ENCODE measurements around the gene ERO1B.

Gene ERO1B

DNA sequence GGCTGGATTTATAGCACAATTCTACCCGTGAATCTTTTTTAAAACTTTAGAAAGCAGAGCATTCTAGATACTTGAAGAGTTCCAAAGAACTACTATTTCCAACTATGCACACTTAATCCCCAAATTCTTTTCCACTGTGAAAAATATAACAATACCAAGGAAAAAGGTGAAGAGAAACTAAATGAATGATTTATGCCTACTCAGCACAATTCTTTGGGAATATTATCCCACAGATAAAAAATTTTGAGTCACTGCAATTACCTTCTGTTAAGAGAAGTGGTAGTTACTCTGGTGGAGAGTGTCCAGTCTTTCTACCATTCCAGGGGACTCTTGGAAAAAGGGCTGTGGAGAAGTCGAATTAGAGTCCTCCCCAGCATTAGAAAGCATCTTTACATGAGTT lies 39.2 kb downstream of the ERO1B start:
- H3K9me3 ChIP-seq (ENCODE audit: control insufficient read depth, insufficient read depth, low read length) = no peaks in the 10 kb centered on the region
- no peaks in the 10 kb centered on the region for H3K36me3 ChIP-seq (ENCODE audit: control insufficient read depth, insufficient read depth, low read length)
- H3K4me1 ChIP-seq (ENCODE audit: control insufficient read depth, insufficient read depth, low read length) = no peaks in the 10 kb centered on the region
- no peak overlapping the region for H3K4me3 ChIP-seq (ENCODE audit: low read depth, low read length)
- no peak overlapping the region for H3K9ac ChIP-seq (ENCODE audit: low read depth, low read length)
- no peaks in the 10 kb centered on the region for H3K27me3 ChIP-seq (ENCODE audit: control insufficient read depth, insufficient read depth, low read length)

DNA sequence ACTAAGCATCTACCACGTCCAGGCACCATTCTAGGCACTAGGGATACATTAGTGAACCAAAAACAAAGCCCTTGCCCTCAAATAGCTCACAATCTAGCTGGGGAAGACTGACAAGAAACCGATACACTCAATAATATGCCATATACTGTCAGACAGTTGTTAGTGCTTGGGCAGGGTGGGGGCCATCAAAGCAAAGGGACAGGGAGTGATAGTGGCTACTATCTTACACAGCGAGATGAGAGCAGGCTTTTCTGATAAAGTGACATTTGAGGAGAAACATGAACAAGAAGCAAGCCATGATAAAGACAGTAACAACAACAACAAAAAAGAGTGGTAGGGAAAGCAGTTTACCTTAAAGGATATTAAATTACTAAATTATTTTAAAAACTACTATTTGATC lies 41.1 kb downstream of the ERO1B start:
- no peak overlapping the region for H3K4me3 ChIP-seq (ENCODE audit: low read depth, low read length)
- H3K27me3 ChIP-seq (ENCODE audit: control insufficient read depth, insufficient read depth, low read length) = no peaks in the 10 kb centered on the region
- H3K9me3 ChIP-seq (ENCODE audit: control insufficient read depth, insufficient read depth, low read length) = no peaks in the 10 kb centered on the region
- no peak overlapping the region for H3K9ac ChIP-seq (ENCODE audit: low read depth, low read length)
- no peaks in the 10 kb centered on the region for H3K36me3 ChIP-seq (ENCODE audit: control insufficient read depth, insufficient read depth, low read length)
- H3K4me1 ChIP-seq (ENCODE audit: control insufficient read depth, insufficient read depth, low read length) = no peaks in the 10 kb centered on the region

DNA sequence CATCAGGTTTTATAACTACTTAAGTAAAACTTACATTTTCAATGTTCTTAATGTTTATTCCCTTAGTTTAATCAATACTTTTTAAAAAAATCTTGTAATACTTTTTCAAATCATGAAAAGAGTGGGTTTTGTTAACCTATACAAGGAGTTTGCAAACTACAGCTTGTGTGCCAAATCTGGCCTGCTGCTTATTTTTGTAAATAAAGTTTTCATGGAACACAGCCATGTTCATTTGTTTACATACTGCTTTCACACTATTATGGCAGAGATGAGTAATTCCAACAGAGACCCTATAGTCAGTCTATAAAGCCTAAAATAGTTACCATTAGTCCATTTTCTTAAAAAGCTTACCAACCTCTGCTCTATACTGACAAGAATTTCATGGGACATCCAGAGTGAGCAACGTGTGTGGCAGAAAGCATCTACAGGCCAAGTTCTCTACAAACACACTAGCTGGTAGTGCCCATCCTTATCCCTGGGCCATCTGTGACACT lies 42.6 kb downstream of the ERO1B start:
- Histone ChIP-seq H3K4me3 (ENCODE audit: low read depth, low read length) (no peak overlapping the region), H3K27me3 (ENCODE audit: control insufficient read depth, insufficient read depth, low read length) (no peaks in the 10 kb centered on the region), H3K9ac (ENCODE audit: low read depth, low read length) (no peak overlapping the region), H3K9me3 (ENCODE audit: control insufficient read depth, insufficient read depth, low read length) (no peaks in the 10 kb centered on the region), H3K4me1 (ENCODE audit: control insufficient read depth, insufficient read depth, low read length) (no peaks in the 10 kb centered on the region), H3K36me3 (ENCODE audit: control insufficient read depth, insufficient read depth, low read length) (no peaks in the 10 kb centered on the region)

DNA sequence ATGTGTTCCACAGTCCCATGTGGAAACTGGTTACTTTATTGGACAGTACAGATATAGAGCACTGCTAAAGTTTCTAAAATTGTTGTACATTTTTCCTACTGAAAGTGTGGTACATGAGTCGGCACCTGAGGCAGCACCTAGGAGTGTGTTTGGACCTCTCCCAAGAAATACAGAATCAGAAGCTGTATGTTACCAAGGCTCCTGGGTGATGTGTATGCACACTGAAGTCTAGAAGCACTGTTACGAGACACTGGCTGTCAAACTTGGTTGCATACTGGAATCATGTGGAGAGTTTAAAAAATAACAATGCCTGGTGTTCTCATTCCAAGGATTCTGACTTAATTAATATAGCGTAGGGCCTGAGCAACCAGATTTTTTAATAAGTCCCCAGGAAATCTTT lies 46.6 kb downstream of the ERO1B start:
- no peak overlapping the region for H3K9ac ChIP-seq (ENCODE audit: low read depth, low read length)
- H3K36me3 ChIP-seq (ENCODE audit: control insufficient read depth, insufficient read depth, low read length) = no peaks in the 10 kb centered on the region
- H3K4me1 ChIP-seq (ENCODE audit: control insufficient read depth, insufficient read depth, low read length) = no peaks in the 10 kb centered on the region
- H3K9me3 ChIP-seq (ENCODE audit: control insufficient read depth, insufficient read depth, low read length) = no peaks in the 10 kb centered on the region
- H3K4me3 ChIP-seq (ENCODE audit: low read depth, low read length) = no peak overlapping the region
- no peaks in the 10 kb centered on the region for H3K27me3 ChIP-seq (ENCODE audit: control insufficient read depth, insufficient read depth, low read length)

DNA sequence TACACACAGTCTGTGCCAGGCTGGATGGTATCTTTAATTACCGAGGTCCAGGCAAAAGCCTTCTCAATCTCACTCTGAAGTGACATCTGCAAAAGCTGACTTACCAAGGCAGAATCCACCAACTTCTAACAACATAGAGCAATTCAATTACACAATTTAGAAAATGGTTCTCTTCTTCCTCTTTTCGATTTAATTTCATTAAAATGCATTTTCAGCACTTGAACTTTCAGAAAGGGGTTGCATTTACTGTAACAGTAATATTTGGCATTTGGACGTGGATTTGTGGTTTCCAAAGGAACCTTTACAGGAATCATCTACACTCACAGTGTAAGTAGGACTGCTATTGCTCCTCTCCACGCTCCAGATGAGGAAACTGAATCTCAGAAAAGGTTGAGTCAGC lies 53.3 kb downstream of the ERO1B start:
- Histone ChIP-seq H3K36me3 (ENCODE audit: control insufficient read depth, insufficient read depth, low read length) (no peaks in the 10 kb centered on the region), H3K4me3 (ENCODE audit: low read depth, low read length) (no peak overlapping the region), H3K9ac (ENCODE audit: low read depth, low read length) (no peak overlapping the region), H3K9me3 (ENCODE audit: control insufficient read depth, insufficient read depth, low read length) (no peaks in the 10 kb centered on the region), H3K4me1 (ENCODE audit: control insufficient read depth, insufficient read depth, low read length) (no peaks in the 10 kb centered on the region), H3K27me3 (ENCODE audit: control insufficient read depth, insufficient read depth, low read length) (no peaks in the 10 kb centered on the region)

DNA sequence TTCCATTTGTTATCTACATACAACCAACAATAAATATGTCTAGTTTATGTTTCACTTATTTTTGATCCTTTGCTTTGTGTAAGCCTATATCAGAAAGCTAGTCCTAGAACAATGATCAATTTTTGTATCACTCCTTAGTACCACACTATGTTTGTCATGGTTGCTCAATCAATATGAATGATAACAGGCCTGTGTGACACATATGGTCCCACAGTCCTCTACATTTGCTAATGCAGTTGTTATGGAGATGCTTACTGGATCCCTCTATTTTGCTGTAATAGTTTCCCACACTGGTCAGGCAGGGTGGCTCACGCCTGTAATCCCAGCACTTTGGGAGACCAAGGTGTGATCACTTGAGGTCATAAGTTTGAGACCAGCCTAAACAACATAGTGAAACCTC lies 59.1 kb downstream of the ERO1B start:
- no peaks in the 10 kb centered on the region for H3K9me3 ChIP-seq (ENCODE audit: control insufficient read depth, insufficient read depth, low read length)
- H3K4me1 ChIP-seq (ENCODE audit: control insufficient read depth, insufficient read depth, low read length) = no peaks in the 10 kb centered on the region
- no peaks in the 10 kb centered on the region for H3K36me3 ChIP-seq (ENCODE audit: control insufficient read depth, insufficient read depth, low read length)
- no peaks in the 10 kb centered on the region for H3K27me3 ChIP-seq (ENCODE audit: control insufficient read depth, insufficient read depth, low read length)
- no peak overlapping the region for H3K4me3 ChIP-seq (ENCODE audit: low read depth, low read length)
- no peak overlapping the region for H3K9ac ChIP-seq (ENCODE audit: low read depth, low read length)

DNA sequence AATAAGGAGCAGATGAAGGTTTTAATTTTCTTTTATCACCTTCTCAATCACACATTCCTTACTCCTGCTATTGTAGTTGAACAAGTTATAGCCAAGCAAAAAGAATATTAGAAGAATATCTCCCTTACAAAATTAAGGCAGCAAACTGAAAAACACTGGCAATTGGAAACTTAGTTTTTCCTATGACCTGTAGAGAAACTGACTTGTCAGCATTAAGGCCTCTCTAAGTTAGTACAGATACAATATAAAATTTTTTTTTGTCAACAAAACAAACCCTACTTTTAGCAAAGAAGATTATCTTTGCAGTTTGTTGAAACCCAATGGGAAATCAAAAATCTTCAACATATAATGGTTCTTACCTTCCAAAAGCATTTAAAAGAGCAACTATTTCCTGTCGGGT lies 61.3 kb downstream of the ERO1B start:
- no peaks in the 10 kb centered on the region for H3K36me3 ChIP-seq (ENCODE audit: control insufficient read depth, insufficient read depth, low read length)
- H3K27me3 ChIP-seq (ENCODE audit: control insufficient read depth, insufficient read depth, low read length) = no peaks in the 10 kb centered on the region
- no peak overlapping the region for H3K9ac ChIP-seq (ENCODE audit: low read depth, low read length)

DNA sequence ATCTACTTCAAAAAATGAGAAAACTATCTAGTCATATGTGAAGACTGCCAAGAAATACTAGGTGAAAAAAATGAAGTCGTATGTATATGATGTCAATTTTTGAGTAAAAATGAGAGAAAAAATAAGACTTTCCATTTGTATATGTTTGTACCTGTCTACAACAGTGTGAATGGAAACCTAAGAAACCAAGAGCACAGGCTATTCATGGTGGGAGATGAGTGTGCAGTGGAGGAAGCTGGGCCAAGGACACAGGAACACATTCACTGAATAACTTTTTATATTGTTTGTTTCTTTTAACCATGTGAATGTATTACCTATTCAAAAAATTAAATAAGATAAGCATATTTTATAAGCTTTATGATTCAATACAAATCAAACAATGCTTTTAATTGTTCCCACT lies 67.0 kb downstream of the ERO1B start:
- no peak overlapping the region for H3K9ac ChIP-seq (ENCODE audit: low read depth, low read length)
- no peaks in the 10 kb centered on the region for H3K27me3 ChIP-seq (ENCODE audit: control insufficient read depth, insufficient read depth, low read length)
- no peak overlapping the region for H3K4me3 ChIP-seq (ENCODE audit: low read depth, low read length)
- H3K4me1 ChIP-seq (ENCODE audit: control insufficient read depth, insufficient read depth, low read length) = no peaks in the 10 kb centered on the region
- H3K36me3 ChIP-seq (ENCODE audit: control insufficient read depth, insufficient read depth, low read length) = no peaks in the 10 kb centered on the region
- no peaks in the 10 kb centered on the region for H3K9me3 ChIP-seq (ENCODE audit: control insufficient read depth, insufficient read depth, low read length)

More for the DNA sequence above, 61.3 kb downstream of the ERO1B start:
- Histone ChIP-seq H3K4me3 (ENCODE audit: low read depth, low read length) (no peak overlapping the region), H3K9me3 (ENCODE audit: control insufficient read depth, insufficient read depth, low read length) (no peaks in the 10 kb centered on the region), H3K4me1 (ENCODE audit: control insufficient read depth, insufficient read depth, low read length) (no peaks in the 10 kb centered on the region)

DNA sequence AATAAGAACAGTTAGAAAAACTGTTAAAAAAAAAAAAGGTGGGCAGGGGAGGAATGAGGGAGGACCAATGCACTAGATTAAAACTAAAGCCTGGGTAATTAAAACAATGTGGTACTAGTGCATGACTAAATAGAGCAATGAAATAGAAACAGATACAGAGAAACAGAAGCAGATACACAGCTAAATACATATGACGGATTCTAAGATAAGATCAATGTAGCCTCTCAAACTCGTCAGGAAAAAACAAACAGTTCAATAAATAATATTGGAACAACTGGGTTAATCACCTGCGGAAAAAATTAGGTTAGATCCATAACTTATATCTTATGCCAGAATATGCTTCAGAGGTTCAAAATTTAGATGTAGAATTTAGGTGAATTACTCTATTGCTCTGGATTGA lies 68.2 kb downstream of the ERO1B start:
- no peak overlapping the region for H3K9ac ChIP-seq (ENCODE audit: low read depth, low read length)
- no peaks in the 10 kb centered on the region for H3K36me3 ChIP-seq (ENCODE audit: control insufficient read depth, insufficient read depth, low read length)
- no peak overlapping the region for H3K4me3 ChIP-seq (ENCODE audit: low read depth, low read length)
- no peaks in the 10 kb centered on the region for H3K27me3 ChIP-seq (ENCODE audit: control insufficient read depth, insufficient read depth, low read length)
- H3K4me1 ChIP-seq (ENCODE audit: control insufficient read depth, insufficient read depth, low read length) = no peaks in the 10 kb centered on the region
- H3K9me3 ChIP-seq (ENCODE audit: control insufficient read depth, insufficient read depth, low read length) = no peaks in the 10 kb centered on the region

DNA sequence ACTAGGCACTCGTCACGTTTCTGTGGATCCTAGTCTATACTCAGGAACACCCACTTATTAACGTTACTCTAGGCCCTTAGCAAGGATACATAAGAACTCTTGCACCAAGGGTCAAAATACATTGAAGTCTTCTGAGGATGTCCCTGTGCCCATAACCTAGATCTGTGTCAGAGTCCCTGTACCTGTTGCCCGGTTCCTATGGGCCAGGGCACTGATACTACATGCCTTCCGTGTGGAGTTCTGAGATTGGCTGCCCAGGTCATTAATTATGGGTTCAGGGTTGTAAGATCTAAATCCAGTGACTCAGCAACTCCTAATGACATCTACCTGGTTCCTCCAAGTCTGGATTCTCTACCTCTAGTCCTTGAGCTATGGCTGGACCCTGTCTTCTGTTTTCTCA lies 69.9 kb downstream of the ERO1B start:
- Histone ChIP-seq H3K9ac (ENCODE audit: low read depth, low read length) (no peak overlapping the region), H3K4me1 (ENCODE audit: control insufficient read depth, insufficient read depth, low read length) (no peaks in the 10 kb centered on the region), H3K4me3 (ENCODE audit: low read depth, low read length) (no peak overlapping the region), H3K36me3 (ENCODE audit: control insufficient read depth, insufficient read depth, low read length) (no peaks in the 10 kb centered on the region), H3K9me3 (ENCODE audit: control insufficient read depth, insufficient read depth, low read length) (no peaks in the 10 kb centered on the region), H3K27me3 (ENCODE audit: control insufficient read depth, insufficient read depth, low read length) (no peaks in the 10 kb centered on the region)

DNA sequence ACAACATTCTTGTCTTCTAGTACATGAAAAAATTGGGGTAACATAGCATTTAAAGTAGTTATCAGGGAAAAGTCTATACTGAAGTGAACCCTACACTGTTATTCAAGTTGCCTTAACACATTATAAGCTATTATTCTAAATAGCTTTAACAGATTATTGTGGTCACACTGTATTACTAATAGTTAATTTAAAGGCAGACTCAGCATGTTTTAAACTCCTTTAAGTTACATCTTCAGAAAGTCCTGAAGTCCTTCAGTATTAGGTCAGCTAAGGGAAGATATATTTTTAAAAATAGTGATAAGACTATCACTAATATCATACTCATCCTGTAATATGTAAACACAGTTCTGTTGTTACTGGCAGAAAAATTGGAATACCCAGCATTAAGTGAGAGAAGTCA lies 72.0 kb downstream of the ERO1B start:
- Histone ChIP-seq H3K4me1 (ENCODE audit: control insufficient read depth, insufficient read depth, low read length) (no peaks in the 10 kb centered on the region), H3K27me3 (ENCODE audit: control insufficient read depth, insufficient read depth, low read length) (no peaks in the 10 kb centered on the region), H3K36me3 (ENCODE audit: control insufficient read depth, insufficient read depth, low read length) (no peaks in the 10 kb centered on the region)

DNA sequence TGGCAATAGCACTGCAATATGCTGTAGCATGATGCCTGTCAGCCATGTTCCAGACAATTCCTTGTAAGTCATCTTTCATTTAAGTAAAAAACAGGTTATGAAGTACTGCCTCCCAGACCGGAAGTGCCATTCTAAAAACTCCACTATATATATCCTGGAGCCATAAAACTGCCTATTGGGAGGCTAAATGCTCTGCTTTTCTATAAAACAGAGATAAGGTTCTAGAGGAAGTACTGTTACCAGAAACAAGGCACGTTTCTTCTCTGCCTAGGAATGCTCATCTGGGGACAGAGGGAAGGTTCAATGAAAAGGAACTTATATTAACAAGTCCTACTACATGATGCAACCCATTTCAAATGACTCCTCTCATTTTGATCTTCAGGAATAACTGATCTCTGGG lies 72.6 kb downstream of the ERO1B start:
- H3K9me3 ChIP-seq (ENCODE audit: control insufficient read depth, insufficient read depth, low read length) = no peaks in the 10 kb centered on the region
- H3K4me1 ChIP-seq (ENCODE audit: control insufficient read depth, insufficient read depth, low read length) = no peaks in the 10 kb centered on the region
- no peak overlapping the region for H3K4me3 ChIP-seq (ENCODE audit: low read depth, low read length)
- no peaks in the 10 kb centered on the region for H3K36me3 ChIP-seq (ENCODE audit: control insufficient read depth, insufficient read depth, low read length)
- no peaks in the 10 kb centered on the region for H3K27me3 ChIP-seq (ENCODE audit: control insufficient read depth, insufficient read depth, low read length)
- H3K9ac ChIP-seq (ENCODE audit: low read depth, low read length) = no peak overlapping the region

More for the DNA sequence above, 72.0 kb downstream of the ERO1B start:
- Histone ChIP-seq H3K9ac (ENCODE audit: low read depth, low read length) (no peak overlapping the region), H3K4me3 (ENCODE audit: low read depth, low read length) (no peak overlapping the region), H3K9me3 (ENCODE audit: control insufficient read depth, insufficient read depth, low read length) (no peaks in the 10 kb centered on the region)

DNA sequence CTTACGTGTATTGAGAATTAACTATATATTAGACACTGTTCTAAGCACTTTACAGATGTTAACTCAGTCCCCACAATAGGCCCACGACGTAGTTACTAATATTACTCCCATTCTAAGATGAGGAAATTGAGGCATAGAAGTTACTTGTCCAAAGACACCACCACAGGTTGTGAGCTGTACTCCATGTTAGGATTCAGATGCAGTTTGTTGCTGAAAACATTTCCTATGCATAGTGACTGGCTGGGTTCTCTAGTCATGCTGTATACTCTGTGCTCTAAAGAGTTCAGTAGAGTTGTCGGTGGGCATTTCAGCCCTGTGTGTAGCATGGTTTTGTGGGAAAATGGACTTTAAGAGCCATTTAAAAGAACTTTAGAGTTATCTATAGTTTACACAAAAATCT lies 74.2 kb downstream of the ERO1B start:
- Histone ChIP-seq H3K4me1 (ENCODE audit: control insufficient read depth, insufficient read depth, low read length) (no peaks in the 10 kb centered on the region), H3K36me3 (ENCODE audit: control insufficient read depth, insufficient read depth, low read length) (no peaks in the 10 kb centered on the region)

More for the DNA sequence above, 74.2 kb downstream of the ERO1B start:
- H3K4me3 ChIP-seq (ENCODE audit: low read depth, low read length) = no peak overlapping the region
- H3K9me3 ChIP-seq (ENCODE audit: control insufficient read depth, insufficient read depth, low read length) = no peaks in the 10 kb centered on the region
- H3K27me3 ChIP-seq (ENCODE audit: control insufficient read depth, insufficient read depth, low read length) = no peaks in the 10 kb centered on the region
- no peak overlapping the region for H3K9ac ChIP-seq (ENCODE audit: low read depth, low read length)
